Osteocyte (in vitro differentiated cells): ENCODE data around the gene PLPP3. TPM values are rescaled to one million over a fixed set of nuclear protein-coding genes. Genes with fewer than 3 reads are reported as not detected.

ENCODE experiments used
- DNase-seq: peaks from one replicate; pipeline ENCODE4 v3.0.0; 2021; ENCODE audit warnings: mixed read lengths; ENCODE audit not compliant: unreplicated experiment; ENCODE audit errors: extremely low spot score
- H3K27ac Mint-ChIP-seq: one replicate; pipeline ENCODE4 v1.8.0; 2021; ENCODE audit warnings: mild to moderate bottlenecking, mixed read lengths; ENCODE audit not compliant: unreplicated experiment
- H3K27me3 Mint-ChIP-seq: one replicate; pipeline ENCODE4 v1.8.0; 2021; ENCODE audit warnings: mixed read lengths; ENCODE audit not compliant: unreplicated experiment
- H3K36me3 Mint-ChIP-seq: one replicate; pipeline ENCODE4 v1.8.0; 2021; ENCODE audit warnings: mixed read lengths; ENCODE audit not compliant: unreplicated experiment
- H3K4me1 Mint-ChIP-seq: one replicate; pipeline ENCODE4 v1.8.0; 2021; ENCODE audit warnings: mixed read lengths; ENCODE audit not compliant: unreplicated experiment
- H3K4me3 Mint-ChIP-seq: one replicate; pipeline ENCODE4 v1.8.0; 2021; ENCODE audit warnings: mild to moderate bottlenecking, moderate library complexity, mixed read lengths; ENCODE audit not compliant: unreplicated experiment
- H3K9me3 Mint-ChIP-seq: one replicate; pipeline ENCODE4 v1.8.0; 2021; ENCODE audit warnings: mixed read lengths; ENCODE audit not compliant: unreplicated experiment
- total RNA-seq: library from RNA; stranded (reverse); gene quantifications from 2 replicates; pipeline ENCODE4 v1.2.1, GENCODE V29; 2021
- TF ChIP-seq, protein P1 (sequence below): fragments of 200-600 bp; sonication (generic); IDR thresholded peaks from 2 replicates; pipeline ENCODE4 v1.5.0; 2021; ENCODE audit warnings: antibody characterized with exemption, mild to moderate bottlenecking, moderate library complexity

The PLPP3 gene
- total RNA-seq, 1 donor from 2014 or later = 157 TPM

GRCh38 chr1:56484695-56485094 lies 94.7 kb downstream of the PLPP3 start:
- no peak for DNase-seq
- H3K9me3 Mint-ChIP-seq = no peaks in the 10 kb centered on the region
- peaks cover 2% of the 10 kb centered on the region for H3K36me3 Mint-ChIP-seq
- H3K27me3 Mint-ChIP-seq = no peaks in the 10 kb centered on the region
- TF ChIP-seq, protein P1, sequence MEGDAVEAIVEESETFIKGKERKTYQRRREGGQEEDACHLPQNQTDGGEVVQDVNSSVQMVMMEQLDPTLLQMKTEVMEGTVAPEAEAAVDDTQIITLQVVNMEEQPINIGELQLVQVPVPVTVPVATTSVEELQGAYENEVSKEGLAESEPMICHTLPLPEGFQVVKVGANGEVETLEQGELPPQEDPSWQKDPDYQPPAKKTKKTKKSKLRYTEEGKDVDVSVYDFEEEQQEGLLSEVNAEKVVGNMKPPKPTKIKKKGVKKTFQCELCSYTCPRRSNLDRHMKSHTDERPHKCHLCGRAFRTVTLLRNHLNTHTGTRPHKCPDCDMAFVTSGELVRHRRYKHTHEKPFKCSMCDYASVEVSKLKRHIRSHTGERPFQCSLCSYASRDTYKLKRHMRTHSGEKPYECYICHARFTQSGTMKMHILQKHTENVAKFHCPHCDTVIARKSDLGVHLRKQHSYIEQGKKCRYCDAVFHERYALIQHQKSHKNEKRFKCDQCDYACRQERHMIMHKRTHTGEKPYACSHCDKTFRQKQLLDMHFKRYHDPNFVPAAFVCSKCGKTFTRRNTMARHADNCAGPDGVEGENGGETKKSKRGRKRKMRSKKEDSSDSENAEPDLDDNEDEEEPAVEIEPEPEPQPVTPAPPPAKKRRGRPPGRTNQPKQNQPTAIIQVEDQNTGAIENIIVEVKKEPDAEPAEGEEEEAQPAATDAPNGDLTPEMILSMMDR = no peak
- no peak overlapping the region for H3K4me3 Mint-ChIP-seq
- no peak overlapping the region for H3K27ac Mint-ChIP-seq
- peaks cover 7% of the 10 kb centered on the region for H3K4me1 Mint-ChIP-seq

GRCh38 chr1:56483104-56483503 lies 96.3 kb downstream of the PLPP3 start:
- Mint-ChIP-seq H3K9me3 (no peaks in the 10 kb centered on the region), H3K36me3 (peaks cover 2% of the 10 kb centered on the region), H3K4me1 (no peaks in the 10 kb centered on the region), H3K27me3 (no peaks in the 10 kb centered on the region), H3K4me3 (no peak overlapping the region), H3K27ac (no peak overlapping the region)
- TF ChIP-seq, protein P1 = no peak
- no peak for DNase-seq

DNA sequence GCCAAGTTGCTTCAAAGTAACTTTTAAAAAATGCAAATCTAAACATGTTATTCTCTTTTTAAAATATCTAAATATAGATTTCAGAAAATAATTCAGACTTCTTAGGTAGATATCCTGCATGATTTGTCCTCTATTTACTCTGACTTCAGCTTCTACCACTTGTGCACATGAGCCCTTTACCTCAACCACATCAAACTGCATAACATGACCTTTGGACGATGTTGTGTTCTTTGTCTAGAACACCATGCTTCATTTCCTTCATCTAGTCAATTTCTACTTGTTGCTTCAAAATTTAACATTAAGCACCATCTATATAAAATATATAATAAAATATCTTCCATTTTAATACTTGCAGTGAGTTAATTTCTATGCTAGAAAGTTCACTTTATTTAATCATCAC lies 96.9 kb downstream of the PLPP3 start:
- Mint-ChIP-seq H3K4me3 (no peak overlapping the region), H3K4me1 (no peaks in the 10 kb centered on the region), H3K27me3 (no peaks in the 10 kb centered on the region), H3K27ac (no peak overlapping the region), H3K9me3 (no peaks in the 10 kb centered on the region), H3K36me3 (peaks cover 2% of the 10 kb centered on the region)
- TF ChIP-seq, protein P1 = no peak
- DNase-seq = no peak

GRCh38 chr1:56481140-56481694 lies 98.1 kb downstream of the PLPP3 start:
- H3K4me1 Mint-ChIP-seq = peaks cover 3% of the 10 kb centered on the region
- no peak for DNase-seq
- no peak overlapping the region for H3K27ac Mint-ChIP-seq
- TF ChIP-seq, protein P1 = no peak
- no peak overlapping the region for H3K4me3 Mint-ChIP-seq
- no peaks in the 10 kb centered on the region for H3K9me3 Mint-ChIP-seq
- H3K27me3 Mint-ChIP-seq = no peaks in the 10 kb centered on the region
- peaks cover 2% of the 10 kb centered on the region for H3K36me3 Mint-ChIP-seq

- TF ChIP-seq, protein P1 = no peak
- H3K4me1 Mint-ChIP-seq = peaks cover 3% of the 10 kb centered on the region
- DNase-seq = no peak
- H3K9me3 Mint-ChIP-seq = no peaks in the 10 kb centered on the region
- no peak overlapping the region for H3K4me3 Mint-ChIP-seq
- peaks cover 2% of the 10 kb centered on the region for H3K36me3 Mint-ChIP-seq
- no peaks in the 10 kb centered on the region for H3K27me3 Mint-ChIP-seq
- H3K27ac Mint-ChIP-seq = no peak overlapping the region
Measured at GRCh38 chr1:56478734-56479133, 100.6 kb downstream of the PLPP3 start.
